Smooth muscle cell (in vitro differentiated cells): ENCODE results near the gene PPP1R1A. TPM values are rescaled to one million over a fixed set of nuclear protein-coding genes. Genes with fewer than 3 reads are reported as not detected.
A peak's percentile ranks its signal among the peaks of the same experiment; 100 is the strongest.

ENCODE experiments used
- DNase-seq: peaks from one replicate; lab custom pipeline; 2025; ENCODE audit not compliant: unreplicated experiment; lab: John Stamatoyannopoulos, UW
- H2AFZ ChIP-seq: fragments of 200-600 bp; sonication (generic); 2 replicates; pipeline ENCODE4 v1.6.0; 2016; ENCODE audit warnings: antibody characterized with exemption, low read depth, mild to moderate bottlenecking
- H3F3A ChIP-seq: fragments of 200-600 bp; sonication (generic); 2 replicates; pipeline ENCODE4 v1.6.0; 2017; ENCODE audit warnings: antibody characterized with exemption, low read depth
- H3K27ac ChIP-seq: fragments of 200-600 bp; sonication (generic); 2 replicates; pipeline ENCODE4 v1.5.1; 2016; ENCODE audit warnings: low read depth, mild to moderate bottlenecking
- H3K27me3 ChIP-seq: fragments of 200-600 bp; sonication (generic); 2 replicates; pipeline ENCODE4 v1.6.1; 2016; ENCODE audit warnings: low read depth, mild to moderate bottlenecking
- H3K36me3 ChIP-seq: fragments of 200-600 bp; sonication (generic); 2 replicates; pipeline ENCODE4 v1.5.1; 2016; ENCODE audit warnings: low read depth
- H3K4me1 ChIP-seq: fragments of 200-600 bp; sonication (generic); 2 replicates; pipeline ENCODE4 v1.5.1; 2016; ENCODE audit warnings: low read depth
- H3K4me2 ChIP-seq: fragments of 200-600 bp; sonication (generic); 2 replicates; pipeline ENCODE4 v1.6.0; 2016; ENCODE audit warnings: mild to moderate bottlenecking
- H3K4me3 ChIP-seq: fragments of 200-600 bp; sonication (generic); 2 replicates; pipeline ENCODE4 v1.5.1; 2016; ENCODE audit warnings: mild to moderate bottlenecking
- H3K79me2 ChIP-seq: fragments of 200-600 bp; sonication (generic); 2 replicates; pipeline ENCODE4 v1.6.0; 2016; ENCODE audit warnings: low read depth, mild to moderate bottlenecking
- H3K9ac ChIP-seq: fragments of 200-600 bp; sonication (generic); 2 replicates; pipeline ENCODE4 v1.6.0; 2016; ENCODE audit warnings: low read depth
- H3K9me3 ChIP-seq: fragments of 200-600 bp; sonication (generic); replicated peaks from 2 replicates; pipeline ENCODE4 v1.5.1; 2016; ENCODE audit warnings: low read depth
- H4K20me1 ChIP-seq: fragments of 200-600 bp; sonication (generic); 2 replicates; pipeline ENCODE4 v1.6.0; 2016; ENCODE audit warnings: low read depth
- CTCF ChIP-seq: fragments of 200-600 bp; sonication (generic); IDR thresholded peaks from 2 replicates; pipeline ENCODE4 v1.5.1; 2017; ENCODE audit warnings: borderline replicate concordance, mild to moderate bottlenecking, antibody characterized with exemption; ENCODE audit not compliant: insufficient read depth, poor library complexity, severe bottlenecking
- WGBS: methylation state at CpG from one replicate; pipeline ENCODE4 v1.1.7; 2016; ENCODE audit warnings: low lambda C conversion rate; 5-methylcytosine and 5-hydroxymethylcytosine counted together
- polyA plus RNA-seq: library from polyadenylated mRNA; unstranded; fragments of >200 nt; fragmentation: Nextera tagmentation; extraction: Ambion mirVana; gene quantifications from 2 replicates; pipeline ENCODE4 v1.2.1, GENCODE V29; 2016
- total RNA-seq: library from RNA; depleted of rRNA; stranded (reverse); fragments of >200 nt; gene quantifications from 2 replicates; pipeline ENCODE4 v1.2.3, GENCODE V29; 2014

The PPP1R1A gene
- total and polyA plus RNA-seq, 2 experiments from 2014 or later, result 0.31 TPM; not detected in 1

- H4K20me1 ChIP-seq, result no peaks in the 10 kb centered on the region
- no peaks in the 10 kb centered on the region for H3F3A ChIP-seq
- H3K4me1 ChIP-seq, result no peaks in the 10 kb centered on the region
- no peak overlapping the region for H3K27ac ChIP-seq
- peaks cover 35% of the 10 kb centered on the region for H3K27me3 ChIP-seq
- no peak overlapping the region for H3K9ac ChIP-seq
- H3K36me3 ChIP-seq, result no peaks in the 10 kb centered on the region
- TF ChIP-seq CTCF, result no peak
- H3K4me2 ChIP-seq, result no peak overlapping the region
- H3K79me2 ChIP-seq, result no peaks in the 10 kb centered on the region
- no peak overlapping the region for H3K4me3 ChIP-seq
- H2AFZ ChIP-seq, result no peak overlapping the region
- DNase-seq, result no peak
- H3K9me3 ChIP-seq, result no peaks in the 10 kb centered on the region
These were observed 37.1 kb upstream of the PPP1R1A start for GRCh38 chr12:54625598-54625997.

DNA sequence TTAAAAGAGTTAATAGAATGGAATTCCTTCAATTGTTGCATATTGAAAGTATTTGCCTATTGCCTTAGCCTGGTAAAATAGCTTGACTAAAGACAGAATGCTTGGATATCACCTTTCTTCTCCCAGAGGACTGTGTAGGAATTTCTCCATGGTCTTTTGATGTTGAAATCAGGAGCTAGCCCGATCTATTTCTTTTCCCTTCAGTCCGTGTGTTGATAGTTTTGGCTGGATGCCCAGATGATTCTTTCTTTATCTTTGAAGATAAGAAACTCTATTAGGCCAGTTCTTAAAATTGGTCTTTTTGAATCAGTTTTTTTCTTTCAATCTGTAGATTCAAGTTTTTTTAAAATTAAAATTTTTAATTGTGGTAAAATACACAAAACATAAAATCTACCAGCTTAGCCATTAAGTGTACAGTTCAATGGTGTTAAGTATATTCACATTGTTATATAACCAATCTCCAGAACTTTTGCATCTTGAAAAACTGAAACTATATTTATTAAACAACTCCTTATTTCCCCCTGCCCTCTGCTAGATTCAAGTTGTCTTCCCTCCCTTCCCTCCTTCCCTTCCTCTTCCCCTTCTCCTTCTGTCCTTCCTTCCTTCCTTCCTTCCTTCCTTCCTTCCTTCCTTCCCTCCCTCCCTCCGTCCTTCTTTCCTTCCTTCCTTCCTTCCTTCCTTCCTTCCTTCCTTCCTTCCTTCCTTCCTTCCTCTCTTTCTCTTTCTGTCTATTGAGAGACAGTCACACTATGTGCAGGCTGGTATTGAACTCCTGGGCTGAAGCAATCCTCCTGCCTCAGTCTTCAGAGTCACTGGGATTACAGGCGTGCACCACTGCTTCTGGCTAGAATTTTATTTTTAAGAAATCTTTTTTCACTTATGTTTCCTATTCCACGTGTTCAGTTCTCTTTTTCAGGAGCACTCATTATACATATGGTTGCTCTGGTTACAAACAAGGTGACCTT, 36.1 kb upstream of the PPP1R1A start:
- DNase-seq, result no peak
- H3F3A ChIP-seq, result no peaks in the 10 kb centered on the region
- no peaks in the 10 kb centered on the region for H3K36me3 ChIP-seq
- no peaks in the 10 kb centered on the region for H3K4me1 ChIP-seq
- no peak overlapping the region for H3K9ac ChIP-seq
- no peak overlapping the region for H3K4me2 ChIP-seq
- no peak overlapping the region for H2AFZ ChIP-seq
- peaks cover 41% of the 10 kb centered on the region for H3K27me3 ChIP-seq
- no peak for TF ChIP-seq CTCF
- no peaks in the 10 kb centered on the region for H3K9me3 ChIP-seq
- H3K79me2 ChIP-seq, result no peaks in the 10 kb centered on the region
- no peak overlapping the region for H3K27ac ChIP-seq
- H3K4me3 ChIP-seq, result no peak overlapping the region
- no peaks in the 10 kb centered on the region for H4K20me1 ChIP-seq
- WGBS, result 67% methylated on average over 5 of the region's 5 CpGs

DNA sequence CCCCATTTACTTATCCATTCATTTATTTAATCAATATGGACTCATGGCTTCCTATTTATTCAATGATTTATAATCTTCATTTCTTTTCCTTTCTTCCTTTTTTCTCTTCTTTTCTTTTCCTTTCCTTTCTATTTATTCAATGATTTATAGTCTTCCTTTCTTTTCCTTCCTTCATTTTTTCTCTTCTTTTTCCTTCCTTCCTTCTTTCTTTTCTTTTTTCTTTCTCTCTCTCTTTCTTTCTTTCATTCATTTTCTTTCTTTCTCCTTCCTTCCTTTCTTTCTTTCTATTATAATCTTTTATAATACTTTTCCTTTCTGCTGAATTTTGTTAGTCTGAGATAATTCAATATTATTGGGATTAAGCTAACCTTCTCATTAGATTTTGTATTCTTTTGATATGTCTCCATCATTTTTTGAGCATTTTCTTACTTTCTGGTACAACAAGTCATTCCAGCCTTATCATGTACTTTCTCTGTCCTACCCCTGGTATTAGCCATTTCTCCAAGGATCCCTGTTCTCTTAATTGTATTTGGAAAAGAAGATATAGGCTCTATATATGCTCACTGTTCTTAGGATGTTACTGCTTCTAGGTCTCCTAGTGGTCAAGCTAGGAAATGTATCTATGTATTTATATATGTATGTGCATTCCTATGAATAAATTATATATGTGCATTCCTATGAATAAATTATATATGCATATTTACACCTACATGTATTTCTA, 34.2 kb upstream of the PPP1R1A start:
- Histone ChIP-seq H3K4me3 (no peak overlapping the region), H3K4me1 (no peaks in the 10 kb centered on the region)
- DNase-seq, result no peak

More for the DNA sequence above, 34.2 kb upstream of the PPP1R1A start:
- Histone ChIP-seq H3K4me2 (no peak overlapping the region), H2AFZ (no peak overlapping the region), H3F3A (no peaks in the 10 kb centered on the region), H3K79me2 (no peaks in the 10 kb centered on the region), H3K36me3 (no peaks in the 10 kb centered on the region), H4K20me1 (no peaks in the 10 kb centered on the region), H3K27me3 (peaks cover 57% of the 10 kb centered on the region), H3K27ac (no peak overlapping the region), H3K9ac (no peak overlapping the region), H3K9me3 (no peaks in the 10 kb centered on the region)
- TF ChIP-seq CTCF, result peak; percentile 37
